Smooth muscle cell of the pulmonary artery (primary cell): ENCODE measurements around the gene TLR7. TPM values are rescaled to one million over a fixed set of nuclear protein-coding genes. Genes with fewer than 3 reads are reported as not detected.

Experiments
- total RNA-seq: library from RNA; depleted of rRNA; stranded (reverse); fragments of >200 nt; gene quantifications from 2 replicates; pipeline ENCODE4 v1.2.3, GENCODE V29; 2014

The TLR7 gene
- total RNA-seq = under 0.01 TPM in 1 of 2 replicates, not detected in the other

DNA sequence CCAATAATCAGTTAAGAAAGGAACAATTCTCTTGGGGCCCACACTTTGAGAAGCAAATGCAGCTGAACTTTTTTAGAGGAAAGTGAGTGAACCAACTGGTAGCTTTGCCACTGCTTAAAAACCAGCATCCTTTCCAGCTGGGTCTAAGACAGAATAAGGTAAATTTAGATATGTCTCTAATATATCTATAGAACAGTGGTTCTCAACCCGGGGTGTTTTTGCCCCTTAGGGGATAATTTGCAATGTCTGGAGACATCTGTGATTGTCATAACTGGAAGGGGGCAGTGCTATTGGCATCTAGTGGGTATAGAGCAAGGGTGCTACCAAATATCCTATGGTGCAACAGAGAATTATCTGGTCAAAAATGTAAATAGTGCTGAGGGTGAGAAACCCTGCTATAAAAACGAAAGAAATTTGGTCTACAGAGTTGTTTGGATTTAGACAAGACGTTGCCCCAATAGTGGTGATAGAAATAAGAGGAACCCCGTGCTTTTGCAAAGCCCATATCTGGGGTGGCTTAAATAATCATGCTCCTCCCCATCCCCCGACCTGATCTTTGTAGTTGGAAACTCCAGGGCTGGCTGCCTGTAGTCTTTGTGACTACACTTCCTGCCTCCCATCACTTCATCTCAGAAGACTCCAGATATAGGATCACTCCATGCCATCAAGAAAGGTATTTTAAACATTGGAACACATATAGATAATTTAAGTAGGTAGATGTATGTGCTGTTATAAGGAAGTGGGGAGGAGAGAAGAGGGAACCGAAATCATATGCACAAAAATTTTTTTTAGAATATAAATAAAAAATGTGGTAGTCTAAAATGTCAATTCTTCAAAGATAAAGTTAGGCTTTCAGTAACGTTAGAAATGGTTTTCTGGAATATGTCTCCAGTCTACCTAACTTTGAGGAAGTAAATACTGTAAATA lies at the start of gene TLR7:
Gene TLR7, plus strand, starts transcription at position 622 of the 927 bp plus-strand sequence. CDS start 507 bp downstream, outside the sequence.

GRCh38 chrX:12906046-12906761 lies 39.3 kb downstream of the TLR7 start, which contains the start of gene TLR8:
TLR8 (plus strand) TSS chrX:12906620; CDS start chrX:12906707, 87 bp downstream.

Other genes with a start within 250 kb of the TLR7 start
- 15.9 and 25.2 TPM in 2 replicates for gene PRPS2, start 75.7 kb upstream of the TLR7 start, total RNA-seq
- gene TLR8, start 39.5 kb downstream of the TLR7 start, total RNA-seq = not detected in 2 replicates
- gene TMSB4X, start 108.0 kb downstream of the TLR7 start, total RNA-seq = 6,415 and 9,073 TPM in 2 replicates
- 0.07 TPM in 1 of 2 replicates, not detected in the other for gene FAM9C, start 177.5 kb downstream of the TLR7 start, total RNA-seq